Lung (tissue), 12 donors: ENCODE measurements around the gene PTTG1IP. TPM values are rescaled to one million over a fixed set of nuclear protein-coding genes. Genes with fewer than 3 reads are reported as not detected.

Experiments used
- ATAC-seq: fragments of 200-7000 bp; cut with Tn5 transposase; one replicate; pipeline ENCODE4 v1.9.1; 2020; ENCODE audit warnings: moderate number of reproducible peaks; ENCODE audit not compliant: insufficient read depth, low FRiP score
- DNase-seq, 3 donors: peaks; one replicate each; pipeline ENCODE4 v3.0.0-alpha.2; 2013 to 2017
- H3K27ac ChIP-seq, 2 donors: one replicate each; pipeline ENCODE4 v1.5.1; 2013; ENCODE audit warnings: mild to moderate bottlenecking in 2 of 2, moderate library complexity in 2 of 2, control low read depth in 1 of 2, inconsistent platforms in 1 of 2, low read depth in 1 of 2, low read length in 1 of 2
- H3K27me3 ChIP-seq, 3 donors: one replicate each; pipeline ENCODE4 v1.5.1; 2013; ENCODE audit warnings: low read length in 2 of 3; ENCODE audit not compliant: control insufficient read depth in 3 of 3, insufficient read depth in 3 of 3
- H3K36me3 ChIP-seq, 4 donors: one replicate each; pipeline ENCODE4 v1.5.1; 2013; ENCODE audit warnings: low read length in 4 of 4, mild to moderate bottlenecking in 1 of 4, moderate library complexity in 1 of 4; ENCODE audit not compliant: control insufficient read depth in 4 of 4, insufficient read depth in 4 of 4
- H3K4me1 ChIP-seq, 5 donors: one replicate each; pipeline ENCODE4 v1.5.1; 2013; ENCODE audit warnings: low read length in 5 of 5, mild to moderate bottlenecking in 2 of 5, moderate library complexity in 1 of 5; ENCODE audit not compliant: control insufficient read depth in 5 of 5, insufficient read depth in 5 of 5
- H3K4me3 ChIP-seq: one replicate; pipeline ENCODE4 v1.5.1; 2013; ENCODE audit warnings: mild to moderate bottlenecking, control low read depth, moderate library complexity
- H3K9ac ChIP-seq, 2 donors: one replicate each; pipeline ENCODE4 v1.5.1; 2013; ENCODE audit warnings: low read length in 2 of 2, control low read depth in 1 of 2; ENCODE audit not compliant: insufficient read depth in 1 of 2
- H3K9me3 ChIP-seq, 4 donors: one replicate each; pipeline ENCODE4 v1.5.1; 2013; ENCODE audit warnings: low read length in 3 of 4, mild to moderate bottlenecking in 1 of 4, moderate library complexity in 1 of 4; ENCODE audit not compliant: control insufficient read depth in 4 of 4, insufficient read depth in 3 of 4
- CTCF ChIP-seq: IDR thresholded peaks from 2 replicates; pipeline ENCODE4 v1.5.1; 2012; ENCODE audit warnings: mild to moderate bottlenecking; ENCODE audit errors: control extremely low read depth, extremely low read depth
- WGBS, 2 donors: extraction: QIAGEN DNeasy Blood & Tissue Kit; methylation state at CpG; one replicate each; pipeline ENCODE4 v1.1.7; 2013; 5-methylcytosine and 5-hydroxymethylcytosine counted together
- polyA plus RNA-seq, 2 donors: library from polyadenylated mRNA; stranded (reverse); fragments of 200-250 nt; gene quantifications; one replicate each; pipeline ENCODE4 v1.2.1, GENCODE V29; 2013
- total RNA-seq, 2 donors: library from RNA; depleted of rRNA in 1 of 2; stranded (reverse); fragments of >200 nt in 1 of 2; gene quantifications; one replicate each; pipeline ENCODE4 v1.2.1, GENCODE V29; 2014 to 2021
- donor health status: control.
- donor health status: control.
- donor health status: Bipolar disorder and iron deficiency.
- donor health status: healthy.
- donor health status: DM: yes; HTN: yes; CAD: no.

The PTTG1IP gene
- total and polyA plus RNA-seq, 4 donors = 139 to 247 (median 226) TPM

GRCh38 chr21:44876849-44877575 lies 3.5 kb upstream of the PTTG1IP start:
- no peak for TF ChIP-seq CTCF
- H3K27me3 ChIP-seq = peaks cover 0 to 6% (median 5%) of the 10 kb centered on the region in 3 donors
- DNase-seq (no peak), ATAC-seq (no peak)
- H3K36me3 ChIP-seq = no peaks in the 10 kb centered on the region
- 91 to 94% methylated on average over 12 of the region's 12 CpGs for WGBS, 2 donors
- H3K27ac ChIP-seq = no peak overlapping the region
- H3K9me3 ChIP-seq = no peaks in the 10 kb centered on the region
- no peak overlapping the region for H3K4me3 ChIP-seq
- peaks cover 0 to 12% (median 10%) of the 10 kb centered on the region in 5 donors for H3K4me1 ChIP-seq
- H3K9ac ChIP-seq = no peak overlapping the region

- H3K9me3 ChIP-seq = no peaks in the 10 kb centered on the region
- H3K27me3 ChIP-seq = peaks cover 0 to 6% (median 5%) of the 10 kb centered on the region in 3 donors
- no peak for TF ChIP-seq CTCF
- H3K9ac ChIP-seq = peak overlapping the region in 1 of 2 donors; percentile 14
- H3K36me3 ChIP-seq = no peaks in the 10 kb centered on the region
- H3K4me1 ChIP-seq = peaks cover 11 to 27% (median 13%) of the 10 kb centered on the region in 5 donors
- WGBS, 2 donors = 11 to 12% methylated on average over 6 of the region's 6 CpGs
- DNase-seq = peak in 2 of 3 donors; percentile 43 to 51
- H3K4me3 ChIP-seq = no peak overlapping the region
- peak overlapping the region; percentile 91 to 92 for H3K27ac ChIP-seq
- ATAC-seq = no peak
Observed at GRCh38 chr21:44875316-44875700, 1.8 kb upstream of the PTTG1IP start.

GRCh38 chr21:44874497-44875315 lies 1.2 kb upstream of the PTTG1IP start:
- Histone ChIP-seq H3K4me3 (peak overlapping the region; percentile 50), H3K4me1 (peaks cover 11 to 33% (median 15%) of the 10 kb centered on the region in 5 donors), H3K36me3 (no peaks in the 10 kb centered on the region), H3K27ac (peak overlapping the region; percentile 91 to 92), H3K27me3 (peaks cover 0 to 6% (median 5%) of the 10 kb centered on the region in 3 donors), H3K9me3 (no peaks in the 10 kb centered on the region), H3K9ac (peak overlapping the region; percentile 35 to 42)
- WGBS, 2 donors = 2 to 3% methylated on average over 49 of the region's 49 CpGs
- DNase-seq = peak; percentile 29 to 60 (median 54)
- TF ChIP-seq CTCF = no peak
- ATAC-seq = peak; percentile 14
